ENCODE results near the gene MGMT. TPM values are rescaled to one million over a fixed set of nuclear protein-coding genes. Genes with fewer than 3 reads are reported as not detected.

The MGMT gene
- polyA plus RNA-seq, 1 donor from 2014 or later, result 0.94 TPM

DNA sequence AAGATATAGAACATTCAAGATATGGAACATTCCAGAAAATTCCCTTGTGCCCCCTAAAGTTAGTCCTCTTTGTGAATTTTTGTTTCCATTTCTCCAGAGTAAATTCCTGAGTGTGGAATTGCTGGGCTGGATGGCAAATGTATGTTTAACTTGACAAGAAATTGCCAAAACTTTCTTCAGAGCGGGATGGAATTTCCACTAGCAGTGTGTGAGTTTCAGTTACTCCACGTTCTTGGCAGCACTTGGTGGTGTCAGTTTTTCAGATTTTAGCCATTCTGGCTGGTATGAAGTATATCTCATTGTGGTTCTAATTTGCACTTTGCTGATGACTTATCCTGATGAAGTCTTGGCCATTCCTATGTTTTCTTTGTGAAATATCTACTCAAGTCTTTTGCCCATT, 71.2 kb downstream of the MGMT start:
- Histone ChIP-seq H2AFZ (ENCODE audit: low read depth, low read length) (no peak overlapping the region), H3K9me3 (ENCODE audit: low read length) (no peaks in the 10 kb centered on the region), H3F3A (ENCODE audit: insufficient read depth, low read length, poor library complexity, severe bottlenecking) (no peaks in the 10 kb centered on the region), H3K4me2 (ENCODE audit: low read length) (no peak overlapping the region), H3K79me2 (replicated peaks; ENCODE audit: insufficient read depth, low read length) (no peaks in the 10 kb centered on the region), H4K20me1 (ENCODE audit: insufficient read depth) (no peaks in the 10 kb centered on the region), H3K9ac (ENCODE audit: low read length) (no peak overlapping the region), H3K27me3 (ENCODE audit: insufficient read depth, low read depth, low read length) (no peaks in the 10 kb centered on the region), H3K36me3 (ENCODE audit: insufficient read depth, low read length) (no peaks in the 10 kb centered on the region), H3K4me3 (ENCODE audit: low read length) (no peak overlapping the region), H3K27ac (ENCODE audit: low read length) (no peak overlapping the region), H3K9me2 (ENCODE audit: insufficient read depth, low read length) (no peaks in the 10 kb centered on the region)
- TF ChIP-seq POLR2AphosphoS5 (IDR thresholded peaks at IDR 0.05) (no peak), MXI1 (conservative IDR thresholded peaks at IDR 0.05; ENCODE audit: poor library complexity, severe bottlenecking) (no peak), EZH2 (IDR thresholded peaks at IDR 0.05; ENCODE audit: borderline replicate concordance, insufficient read depth, low read length, poor library complexity, severe bottlenecking) (no peak), SMC3 (conservative IDR thresholded peaks at IDR 0.05; ENCODE audit: poor library complexity) (no peak), EP300 (conservative IDR thresholded peaks at IDR 0.05; ENCODE audit: poor library complexity, severe bottlenecking) (no peak), TAF1 (IDR thresholded peaks at IDR 0.05; ENCODE audit: low read depth) (no peak), RAD21 (conservative IDR thresholded peaks at IDR 0.05) (no peak)
- TF ChIP-seq, protein P1, sequence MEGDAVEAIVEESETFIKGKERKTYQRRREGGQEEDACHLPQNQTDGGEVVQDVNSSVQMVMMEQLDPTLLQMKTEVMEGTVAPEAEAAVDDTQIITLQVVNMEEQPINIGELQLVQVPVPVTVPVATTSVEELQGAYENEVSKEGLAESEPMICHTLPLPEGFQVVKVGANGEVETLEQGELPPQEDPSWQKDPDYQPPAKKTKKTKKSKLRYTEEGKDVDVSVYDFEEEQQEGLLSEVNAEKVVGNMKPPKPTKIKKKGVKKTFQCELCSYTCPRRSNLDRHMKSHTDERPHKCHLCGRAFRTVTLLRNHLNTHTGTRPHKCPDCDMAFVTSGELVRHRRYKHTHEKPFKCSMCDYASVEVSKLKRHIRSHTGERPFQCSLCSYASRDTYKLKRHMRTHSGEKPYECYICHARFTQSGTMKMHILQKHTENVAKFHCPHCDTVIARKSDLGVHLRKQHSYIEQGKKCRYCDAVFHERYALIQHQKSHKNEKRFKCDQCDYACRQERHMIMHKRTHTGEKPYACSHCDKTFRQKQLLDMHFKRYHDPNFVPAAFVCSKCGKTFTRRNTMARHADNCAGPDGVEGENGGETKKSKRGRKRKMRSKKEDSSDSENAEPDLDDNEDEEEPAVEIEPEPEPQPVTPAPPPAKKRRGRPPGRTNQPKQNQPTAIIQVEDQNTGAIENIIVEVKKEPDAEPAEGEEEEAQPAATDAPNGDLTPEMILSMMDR (IDR thresholded peaks at IDR 0.05; ENCODE audit: poor library complexity, severe bottlenecking), result no peak
- TF ChIP-seq, protein P2, sequence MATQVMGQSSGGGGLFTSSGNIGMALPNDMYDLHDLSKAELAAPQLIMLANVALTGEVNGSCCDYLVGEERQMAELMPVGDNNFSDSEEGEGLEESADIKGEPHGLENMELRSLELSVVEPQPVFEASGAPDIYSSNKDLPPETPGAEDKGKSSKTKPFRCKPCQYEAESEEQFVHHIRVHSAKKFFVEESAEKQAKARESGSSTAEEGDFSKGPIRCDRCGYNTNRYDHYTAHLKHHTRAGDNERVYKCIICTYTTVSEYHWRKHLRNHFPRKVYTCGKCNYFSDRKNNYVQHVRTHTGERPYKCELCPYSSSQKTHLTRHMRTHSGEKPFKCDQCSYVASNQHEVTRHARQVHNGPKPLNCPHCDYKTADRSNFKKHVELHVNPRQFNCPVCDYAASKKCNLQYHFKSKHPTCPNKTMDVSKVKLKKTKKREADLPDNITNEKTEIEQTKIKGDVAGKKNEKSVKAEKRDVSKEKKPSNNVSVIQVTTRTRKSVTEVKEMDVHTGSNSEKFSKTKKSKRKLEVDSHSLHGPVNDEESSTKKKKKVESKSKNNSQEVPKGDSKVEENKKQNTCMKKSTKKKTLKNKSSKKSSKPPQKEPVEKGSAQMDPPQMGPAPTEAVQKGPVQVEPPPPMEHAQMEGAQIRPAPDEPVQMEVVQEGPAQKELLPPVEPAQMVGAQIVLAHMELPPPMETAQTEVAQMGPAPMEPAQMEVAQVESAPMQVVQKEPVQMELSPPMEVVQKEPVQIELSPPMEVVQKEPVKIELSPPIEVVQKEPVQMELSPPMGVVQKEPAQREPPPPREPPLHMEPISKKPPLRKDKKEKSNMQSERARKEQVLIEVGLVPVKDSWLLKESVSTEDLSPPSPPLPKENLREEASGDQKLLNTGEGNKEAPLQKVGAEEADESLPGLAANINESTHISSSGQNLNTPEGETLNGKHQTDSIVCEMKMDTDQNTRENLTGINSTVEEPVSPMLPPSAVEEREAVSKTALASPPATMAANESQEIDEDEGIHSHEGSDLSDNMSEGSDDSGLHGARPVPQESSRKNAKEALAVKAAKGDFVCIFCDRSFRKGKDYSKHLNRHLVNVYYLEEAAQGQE (IDR thresholded peaks at IDR 0.05; ENCODE audit: borderline replicate concordance), result no peak

DNA sequence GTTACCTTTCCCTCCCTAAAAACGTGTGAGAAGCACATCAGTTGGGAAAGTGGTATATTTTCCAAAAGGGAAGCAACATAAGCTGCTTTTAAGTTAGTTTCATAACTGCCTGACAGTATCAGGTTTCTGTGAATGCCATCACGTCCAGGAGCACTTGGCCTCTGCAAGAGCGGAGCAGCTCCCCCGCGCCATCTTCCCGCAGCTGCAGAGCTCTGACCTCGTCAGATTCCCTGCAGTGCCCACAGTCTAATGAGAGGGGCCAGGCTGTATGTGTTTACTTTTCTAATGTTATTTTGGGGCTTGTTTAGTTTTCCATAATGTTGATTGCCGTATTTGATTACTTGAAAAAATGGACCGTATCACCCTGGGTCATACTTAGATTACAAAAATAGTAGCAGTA, 74.2 kb downstream of the MGMT start:
- no peaks in the 10 kb centered on the region for H3K36me3 ChIP-seq (ENCODE audit: insufficient read depth, low read length)
- H3K9ac ChIP-seq (ENCODE audit: low read length), result no peak overlapping the region
- H3K4me2 ChIP-seq (ENCODE audit: low read length), result no peak overlapping the region
- H2AFZ ChIP-seq (ENCODE audit: low read depth, low read length), result no peak overlapping the region
- no peaks in the 10 kb centered on the region for H4K20me1 ChIP-seq (ENCODE audit: insufficient read depth)
- no peak for TF ChIP-seq MXI1 (conservative IDR thresholded peaks at IDR 0.05; ENCODE audit: poor library complexity, severe bottlenecking)
- no peak for TF ChIP-seq TAF1 (IDR thresholded peaks at IDR 0.05; ENCODE audit: low read depth)
- TF ChIP-seq EZH2 (IDR thresholded peaks at IDR 0.05; ENCODE audit: borderline replicate concordance, insufficient read depth, low read length, poor library complexity, severe bottlenecking), result no peak
- TF ChIP-seq EP300 (conservative IDR thresholded peaks at IDR 0.05; ENCODE audit: poor library complexity, severe bottlenecking), result no peak
- TF ChIP-seq, protein P2 (IDR thresholded peaks at IDR 0.05; ENCODE audit: borderline replicate concordance), result no peak
- no peak for TF ChIP-seq SMC3 (conservative IDR thresholded peaks at IDR 0.05; ENCODE audit: poor library complexity)
- TF ChIP-seq, protein P1 (IDR thresholded peaks at IDR 0.05; ENCODE audit: poor library complexity, severe bottlenecking), result no peak
- TF ChIP-seq POLR2AphosphoS5 (IDR thresholded peaks at IDR 0.05), result no peak
- no peak for TF ChIP-seq RAD21 (conservative IDR thresholded peaks at IDR 0.05)
- no peak overlapping the region for H3K4me3 ChIP-seq (ENCODE audit: low read length)
- H3K79me2 ChIP-seq (replicated peaks; ENCODE audit: insufficient read depth, low read length), result no peaks in the 10 kb centered on the region
- H3K9me3 ChIP-seq (ENCODE audit: low read length), result no peaks in the 10 kb centered on the region
- no peak overlapping the region for H3K27ac ChIP-seq (ENCODE audit: low read length)
- no peaks in the 10 kb centered on the region for H3K9me2 ChIP-seq (ENCODE audit: insufficient read depth, low read length)
- no peaks in the 10 kb centered on the region for H3K27me3 ChIP-seq (ENCODE audit: insufficient read depth, low read depth, low read length)
- H3F3A ChIP-seq (ENCODE audit: insufficient read depth, low read length, poor library complexity, severe bottlenecking), result no peaks in the 10 kb centered on the region

All from neural cell (in vitro differentiated cells).